K562 (cell line): ENCODE data around the gene OR2H2. TPM values are rescaled to one million over a fixed set of nuclear protein-coding genes. Genes with fewer than 3 reads are reported as not detected.
A peak's percentile ranks its signal among the peaks of the same experiment; 100 is the strongest.

ENCODE experiments used
- CBX2 ChIP-seq: fragments of 200-600 bp; sonication (generic); IDR thresholded peaks from one replicate; pipeline ENCODE4 v1.6.1; 2012; ENCODE audit warnings: mild to moderate bottlenecking, low read length, inconsistent platforms; ENCODE audit not compliant: insufficient read depth, poor library complexity, severe bottlenecking
- E2F8 ChIP-seq: fragments of 450-650 bp; IDR thresholded peaks from 2 replicates; pipeline ENCODE4 v1.7.1; 2018; ENCODE audit warnings: mild to moderate bottlenecking, low read depth; ENCODE audit not compliant: partially characterized antibody
- KLF6 ChIP-seq: fragments of 250-450 bp; sonication (Bioruptor Pico); IDR thresholded peaks from 2 replicates; pipeline ENCODE4 v1.4.0; 2020; ENCODE audit warnings: mild to moderate bottlenecking, moderate library complexity, borderline replicate concordance
- LEF1 ChIP-seq: fragments of 450-650 bp; IDR thresholded peaks from 2 replicates; pipeline ENCODE4 v1.6.1; 2016; ENCODE audit warnings: mild to moderate bottlenecking
- NR2F6 ChIP-seq: fragments of 450-650 bp; formaldehyde crosslinking; IDR thresholded peaks from 2 replicates; pipeline ENCODE4 v1.4.0; 2020; ENCODE audit warnings: mild to moderate bottlenecking
- POLR2B ChIP-seq: fragments of 450-650 bp; IDR thresholded peaks from 2 replicates; pipeline ENCODE4 v1.6.1; 2018; ENCODE audit warnings: low read depth; ENCODE audit not compliant: partially characterized antibody
- SAFB2 ChIP-seq: fragments of 200-400 bp; formaldehyde crosslinking; IDR thresholded peaks from 2 replicates; pipeline ENCODE4 v1.6.1; 2018; ENCODE audit warnings: borderline replicate concordance, low read length, low read depth, moderate library complexity; ENCODE audit not compliant: severe bottlenecking
- SRF ChIP-seq, 2 experiments: fragments of 250-450, 450-650 bp in 1 of 2; sonication (Bioruptor Pico) in 1 of 2; sonication (generic) in 1 of 2; formaldehyde crosslinking; IDR thresholded peaks; 2 replicates each; pipeline versions ENCODE4 v1.5.0 to v1.5.1; 2020 to 2022; ENCODE audit warnings: mild to moderate bottlenecking in 1 of 2, missing genetic modification reagents in 1 of 2
- TOE1 ChIP-seq, 2 experiments: fragments of 450-650 bp in 1 of 2; sonication (generic) in 1 of 2; formaldehyde crosslinking in 1 of 2; IDR thresholded peaks; 2 replicates each; pipeline versions ENCODE4 v1.7.1 to v1.8.0; 2016 to 2022; ENCODE audit warnings: borderline replicate concordance in 2 of 2, mild to moderate bottlenecking in 2 of 2, antibody characterized with exemption in 1 of 2, inconsistent platforms in 1 of 2, low read depth in 1 of 2, missing genetic modification reagents in 1 of 2, moderate library complexity in 1 of 2
- polyA plus RNA-seq, 8 experiments: library from polyadenylated mRNA; depleted of rRNA in 4 of 8; stranded (reverse) in 5 of 8; unstranded in 3 of 8; fragments of >200 nt; fragmentation: Nextera tagmentation in 2 of 8; fragmentation: Illumina TruSeq in 1 of 8; extraction: Ambion mirVana in 2 of 8; extraction: Trizol in 1 of 8; gene quantifications; 2 replicates each; pipeline versions ENCODE4 v1.2.1 to v1.2.3, GENCODE V29; 2011 to 2014; ENCODE audit warnings: inconsistent platforms in 1 of 8, missing spikeins in 1 of 8
- total RNA-seq, 7 experiments: library from RNA; depleted of rRNA in 6 of 7; stranded (reverse); fragments of >200 nt in 6 of 7; fragmentation: Illumina TruSeq in 2 of 7; extraction: Trizol in 2 of 7; gene quantifications; 2 replicates each; pipeline versions ENCODE4 v1.2.1 to v1.2.3, GENCODE V29; 2011 to 2021; ENCODE audit warnings: low replicate concordance in 1 of 7
- TF ChIP-seq, protein P1 (sequence below): fragments of 250-450 bp; sonication (Bioruptor Pico); IDR thresholded peaks from 2 replicates; pipeline ENCODE4 v1.4.0; 2020; ENCODE audit warnings: mild to moderate bottlenecking, moderate library complexity
- TF ChIP-seq, protein P2 (sequence below): fragments of 250-450 bp; sonication (Bioruptor Pico); IDR thresholded peaks from 2 replicates; pipeline ENCODE4 v1.5.0; 2021

OR2H2 gene
- total and polyA plus RNA-seq, 9 of the 15 experiments (the other 6 are each of a cell fraction or from before 2014, with no cell fraction given): not detected

DNA sequence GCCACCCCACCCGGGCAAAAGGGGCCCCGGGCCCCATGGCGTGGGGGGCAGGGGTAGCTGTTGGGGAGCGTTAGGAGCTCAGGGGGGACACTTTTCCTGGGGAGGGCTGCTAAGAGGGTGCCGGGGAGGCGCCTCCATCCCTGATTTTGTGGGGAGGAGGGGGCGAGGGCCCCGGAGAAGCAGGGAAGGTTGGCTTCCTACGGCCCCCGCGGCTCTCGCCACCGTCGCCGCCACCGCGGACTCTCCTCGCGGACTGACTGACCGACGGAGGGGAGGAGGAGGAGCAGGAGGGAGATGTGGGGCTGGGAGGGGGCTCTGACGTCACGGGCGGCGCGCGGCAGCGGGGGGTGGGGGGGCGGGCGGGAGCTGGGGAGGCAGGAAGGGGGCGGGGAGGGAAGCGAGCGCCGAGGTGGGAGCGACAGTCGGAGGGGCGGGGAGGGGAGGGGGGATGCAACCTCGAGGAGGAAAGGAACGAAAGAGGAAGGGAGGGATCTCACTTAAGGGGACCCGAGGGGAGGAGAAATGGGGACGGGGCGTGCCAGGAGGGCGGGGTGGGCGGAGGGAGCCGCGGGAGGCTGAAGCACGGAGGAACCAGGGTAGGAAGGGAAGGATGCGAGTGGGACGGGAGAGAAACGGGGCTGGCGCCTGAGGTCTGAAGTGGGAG, 43.0 kb downstream of the OR2H2 start (continued):
- no peak for TF ChIP-seq CBX2
- TF ChIP-seq LEF1: no peak
- TF ChIP-seq TOE1 (IDR thresholded peaks at IDR 0.05; ENCODE audit: borderline replicate concordance): no peak
- no peak for TF ChIP-seq TOE1 (CRISPR knock-in tag; IDR thresholded peaks at IDR 0.05; ENCODE audit: borderline replicate concordance, low read depth)
- no peak for TF ChIP-seq E2F8
- TF ChIP-seq KLF6 (CRISPR knock-in tag): no peak
- TF ChIP-seq NR2F6 (CRISPR knock-in tag): no peak
- TF ChIP-seq POLR2B: peak; percentile 66
- no peak for TF ChIP-seq SAFB2
- TF ChIP-seq, protein P1, sequence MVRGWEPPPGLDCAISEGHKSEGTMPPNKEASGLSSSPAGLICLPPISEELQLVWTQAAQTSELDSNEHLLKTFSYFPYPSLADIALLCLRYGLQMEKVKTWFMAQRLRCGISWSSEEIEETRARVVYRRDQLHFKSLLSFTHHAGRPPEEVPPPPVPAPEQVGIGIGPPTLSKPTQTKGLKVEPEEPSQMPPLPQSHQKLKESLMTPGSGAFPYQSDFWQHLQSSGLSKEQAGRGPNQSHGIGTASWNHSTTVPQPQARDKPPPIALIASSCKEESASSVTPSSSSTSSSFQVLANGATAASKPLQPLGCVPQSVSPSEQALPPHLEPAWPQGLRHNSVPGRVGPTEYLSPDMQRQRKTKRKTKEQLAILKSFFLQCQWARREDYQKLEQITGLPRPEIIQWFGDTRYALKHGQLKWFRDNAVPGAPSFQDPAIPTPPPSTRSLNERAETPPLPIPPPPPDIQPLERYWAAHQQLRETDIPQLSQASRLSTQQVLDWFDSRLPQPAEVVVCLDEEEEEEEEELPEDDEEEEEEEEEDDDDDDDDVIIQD (CRISPR knock-in tag): no peak
- TF ChIP-seq SRF (CRISPR knock-in tag; IDR thresholded peaks at IDR 0.05): no peak
- TF ChIP-seq, protein P2, sequence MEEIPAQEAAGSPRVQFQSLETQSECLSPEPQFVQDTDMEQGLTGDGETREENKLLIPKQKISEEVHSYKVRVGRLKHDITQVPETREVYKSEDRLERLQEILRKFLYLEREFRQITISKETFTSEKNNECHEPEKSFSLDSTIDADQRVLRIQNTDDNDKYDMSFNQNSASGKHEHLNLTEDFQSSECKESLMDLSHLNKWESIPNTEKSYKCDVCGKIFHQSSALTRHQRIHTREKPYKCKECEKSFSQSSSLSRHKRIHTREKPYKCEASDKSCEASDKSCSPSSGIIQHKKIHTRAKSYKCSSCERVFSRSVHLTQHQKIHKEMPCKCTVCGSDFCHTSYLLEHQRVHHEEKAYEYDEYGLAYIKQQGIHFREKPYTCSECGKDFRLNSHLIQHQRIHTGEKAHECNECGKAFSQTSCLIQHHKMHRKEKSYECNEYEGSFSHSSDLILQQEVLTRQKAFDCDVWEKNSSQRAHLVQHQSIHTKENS (CRISPR knock-in tag): no peak
- TF ChIP-seq, all 486 proteins: peak for 46
